HepG2 (cell line): ENCODE data around the gene HSPB2. TPM values are rescaled to one million over a fixed set of nuclear protein-coding genes. Genes with fewer than 3 reads are reported as not detected.

Source experiments
- DMAP1 ChIP-seq: IDR thresholded peaks from 2 replicates; pipeline ENCODE4 v1.6.1; 2016
- ELF3 ChIP-seq: IDR thresholded peaks from 2 replicates; pipeline ENCODE4 v1.6.1; 2016; ENCODE audit warnings: missing genetic modification reagents, missing compliant biosample characterization
- ETV6 ChIP-seq: sonication (generic); formaldehyde crosslinking; conservative IDR thresholded peaks from 2 replicates; pipeline ENCODE4 v1.4.0; 2020; ENCODE audit warnings: missing genetic modification reagents
- KMT2B ChIP-seq: IDR thresholded peaks from 2 replicates; pipeline ENCODE4 v1.6.1; 2016; ENCODE audit warnings: missing genetic modification reagents, missing compliant biosample characterization
- MAFF ChIP-seq: IDR thresholded peaks from 2 replicates; pipeline ENCODE4 v1.6.1; 2011; ENCODE audit warnings: low read depth, low read length, improper control_type of control experiment
- MAFK ChIP-seq, 2 experiments: IDR thresholded peaks in 1 of 2; conservative IDR thresholded peaks in 1 of 2; 2 replicates each; pipeline ENCODE4 v1.6.1; 2011; ENCODE audit warnings: improper control_type of control experiment in 2 of 2, low read length in 2 of 2
- NFE2L2 ChIP-seq: fragments of 150-350 bp; IDR thresholded peaks from 2 replicates; pipeline ENCODE4 v1.6.1; 2014; ENCODE audit warnings: low read length
- NONO ChIP-seq, 2 experiments: fragments of 450-650 bp in 1 of 2; sonication (generic) in 1 of 2; formaldehyde crosslinking in 1 of 2; IDR thresholded peaks in 1 of 2; conservative IDR thresholded peaks in 1 of 2; 2 replicates each; pipeline versions ENCODE4 v1.6.1 to v1.8.0; 2017 to 2022; ENCODE audit warnings: mild to moderate bottlenecking in 1 of 2, missing genetic modification reagents in 1 of 2, moderate library complexity in 1 of 2
- PHF5A ChIP-seq: IDR thresholded peaks from one replicate; pipeline ENCODE4 v1.6.1; 2018; ENCODE audit warnings: low read depth, missing genetic modification reagents; ENCODE audit not compliant: unreplicated experiment
- RBM39 ChIP-seq: fragments of 200-400 bp; formaldehyde crosslinking; IDR thresholded peaks from one replicate; pipeline ENCODE4 v1.6.1; 2018; ENCODE audit warnings: antibody characterized with exemption, mild to moderate bottlenecking, low read depth, low read length; ENCODE audit not compliant: poor library complexity, severe bottlenecking
- YEATS2 ChIP-seq: sonication (generic); formaldehyde crosslinking; IDR thresholded peaks from 2 replicates; pipeline ENCODE4 v1.4.0; 2020; ENCODE audit warnings: missing genetic modification reagents, borderline replicate concordance
- ZBTB14 ChIP-seq: sonication (generic); formaldehyde crosslinking; IDR thresholded peaks from 2 replicates; pipeline ENCODE4 v1.4.0; 2020; ENCODE audit warnings: missing genetic modification reagents
- ZNF724P ChIP-seq: sonication (generic); formaldehyde crosslinking; IDR thresholded peaks from 2 replicates; pipeline ENCODE4 v1.8.0; 2022; ENCODE audit warnings: missing genetic modification reagents, borderline replicate concordance
- polyA plus RNA-seq, 8 experiments: library from polyadenylated mRNA; depleted of rRNA in 3 of 8; stranded (reverse) in 7 of 8; unstranded in 1 of 8; fragments of >200 nt; fragmentation: Illumina TruSeq in 4 of 8; extraction: Trizol in 4 of 8; gene quantifications; 2 replicates each; pipeline versions ENCODE4 v1.2.1 to v1.2.3, GENCODE V29; 2011 to 2016; ENCODE audit warnings: low read depth in 4 of 8, missing spikeins in 1 of 8, mixed read lengths in 1 of 8; ENCODE audit not compliant: insufficient read depth in 1 of 8
- total RNA-seq, 5 experiments: library from RNA; depleted of rRNA; stranded (reverse); fragments of >200 nt; fragmentation: Illumina TruSeq; extraction: Trizol; gene quantifications; 2 replicates each; pipeline ENCODE4 v1.2.3, GENCODE V29; 2016; ENCODE audit warnings: low read depth in 1 of 5
- TF ChIP-seq, protein P1 (sequence below): sonication (generic); formaldehyde crosslinking; IDR thresholded peaks from 2 replicates; pipeline ENCODE4 v1.4.0; 2020; ENCODE audit warnings: missing genetic modification reagents, borderline replicate concordance
- TF ChIP-seq, protein P2 (sequence below): sonication (generic); formaldehyde crosslinking; IDR thresholded peaks from 2 replicates; pipeline ENCODE4 v1.4.0; 2020; ENCODE audit warnings: missing genetic modification reagents
- TF ChIP-seq, protein P3 (sequence below): sonication (generic); formaldehyde crosslinking; IDR thresholded peaks from 2 replicates; pipeline ENCODE4 v1.9.0; 2021; ENCODE audit warnings: missing genetic modification reagents, mild to moderate bottlenecking, borderline replicate concordance
- TF ChIP-seq, protein P4 (sequence below): sonication (generic); formaldehyde crosslinking; IDR thresholded peaks from 2 replicates; pipeline ENCODE4 v1.4.0; 2020; ENCODE audit warnings: missing genetic modification reagents

The HSPB2 gene
- total and polyA plus RNA-seq, 2 of the 13 experiments (the other 11 are each of a cell fraction or from before 2014, with no cell fraction given): 0.04 TPM; not detected in 1

GRCh38 chr11:111870886-111871692 is 41.4 kb upstream of the HSPB2 start, which contains the start of gene ALG9 (continued):
- TF ChIP-seq ELF3 (CRISPR knock-in tag) (no peak), NFE2L2 (no peak), ZNF724P (0 out of 2 replicates have a peak, but pooled peaks have one; percentile 29), ZBTB14 (CRISPR knock-in tag) (no peak), MAFK (conservative IDR thresholded peaks at IDR 0.05 in 1 of 2, IDR thresholded peaks at IDR 0.05 in 1 of 2; ENCODE audit: low read length in 2 of 2) (no peak), PHF5A (CRISPR knock-in tag) (peak; percentile 12), KMT2B (peak; percentile 95), MAFF (no peak), DMAP1 (CRISPR knock-in tag) (peak; percentile 75), NONO (IDR thresholded peaks at IDR 0.05) (no peak), NONO (CRISPR knock-in tag; conservative IDR thresholded peaks at IDR 0.05) (peak; percentile 72; the same call in 1 of the 2 replicates), RBM39 (peak; percentile 72), ETV6 (peak; percentile 25; the same call in 1 of the 2 replicates), YEATS2 (CRISPR knock-in tag) (peak; percentile 79)
- TF ChIP-seq, protein P1, sequence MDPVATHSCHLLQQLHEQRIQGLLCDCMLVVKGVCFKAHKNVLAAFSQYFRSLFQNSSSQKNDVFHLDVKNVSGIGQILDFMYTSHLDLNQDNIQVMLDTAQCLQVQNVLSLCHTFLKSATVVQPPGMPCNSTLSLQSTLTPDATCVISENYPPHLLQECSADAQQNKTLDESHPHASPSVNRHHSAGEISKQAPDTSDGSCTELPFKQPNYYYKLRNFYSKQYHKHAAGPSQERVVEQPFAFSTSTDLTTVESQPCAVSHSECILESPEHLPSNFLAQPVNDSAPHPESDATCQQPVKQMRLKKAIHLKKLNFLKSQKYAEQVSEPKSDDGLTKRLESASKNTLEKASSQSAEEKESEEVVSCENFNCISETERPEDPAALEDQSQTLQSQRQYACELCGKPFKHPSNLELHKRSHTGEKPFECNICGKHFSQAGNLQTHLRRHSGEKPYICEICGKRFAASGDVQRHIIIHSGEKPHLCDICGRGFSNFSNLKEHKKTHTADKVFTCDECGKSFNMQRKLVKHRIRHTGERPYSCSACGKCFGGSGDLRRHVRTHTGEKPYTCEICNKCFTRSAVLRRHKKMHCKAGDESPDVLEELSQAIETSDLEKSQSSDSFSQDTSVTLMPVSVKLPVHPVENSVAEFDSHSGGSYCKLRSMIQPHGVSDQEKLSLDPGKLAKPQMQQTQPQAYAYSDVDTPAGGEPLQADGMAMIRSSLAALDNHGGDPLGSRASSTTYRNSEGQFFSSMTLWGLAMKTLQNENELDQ (CRISPR knock-in tag): no peak
- TF ChIP-seq, protein P2, sequence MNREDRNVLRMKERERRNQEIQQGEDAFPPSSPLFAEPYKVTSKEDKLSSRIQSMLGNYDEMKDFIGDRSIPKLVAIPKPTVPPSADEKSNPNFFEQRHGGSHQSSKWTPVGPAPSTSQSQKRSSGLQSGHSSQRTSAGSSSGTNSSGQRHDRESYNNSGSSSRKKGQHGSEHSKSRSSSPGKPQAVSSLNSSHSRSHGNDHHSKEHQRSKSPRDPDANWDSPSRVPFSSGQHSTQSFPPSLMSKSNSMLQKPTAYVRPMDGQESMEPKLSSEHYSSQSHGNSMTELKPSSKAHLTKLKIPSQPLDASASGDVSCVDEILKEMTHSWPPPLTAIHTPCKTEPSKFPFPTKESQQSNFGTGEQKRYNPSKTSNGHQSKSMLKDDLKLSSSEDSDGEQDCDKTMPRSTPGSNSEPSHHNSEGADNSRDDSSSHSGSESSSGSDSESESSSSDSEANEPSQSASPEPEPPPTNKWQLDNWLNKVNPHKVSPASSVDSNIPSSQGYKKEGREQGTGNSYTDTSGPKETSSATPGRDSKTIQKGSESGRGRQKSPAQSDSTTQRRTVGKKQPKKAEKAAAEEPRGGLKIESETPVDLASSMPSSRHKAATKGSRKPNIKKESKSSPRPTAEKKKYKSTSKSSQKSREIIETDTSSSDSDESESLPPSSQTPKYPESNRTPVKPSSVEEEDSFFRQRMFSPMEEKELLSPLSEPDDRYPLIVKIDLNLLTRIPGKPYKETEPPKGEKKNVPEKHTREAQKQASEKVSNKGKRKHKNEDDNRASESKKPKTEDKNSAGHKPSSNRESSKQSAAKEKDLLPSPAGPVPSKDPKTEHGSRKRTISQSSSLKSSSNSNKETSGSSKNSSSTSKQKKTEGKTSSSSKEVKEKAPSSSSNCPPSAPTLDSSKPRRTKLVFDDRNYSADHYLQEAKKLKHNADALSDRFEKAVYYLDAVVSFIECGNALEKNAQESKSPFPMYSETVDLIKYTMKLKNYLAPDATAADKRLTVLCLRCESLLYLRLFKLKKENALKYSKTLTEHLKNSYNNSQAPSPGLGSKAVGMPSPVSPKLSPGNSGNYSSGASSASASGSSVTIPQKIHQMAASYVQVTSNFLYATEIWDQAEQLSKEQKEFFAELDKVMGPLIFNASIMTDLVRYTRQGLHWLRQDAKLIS: no peak
- TF ChIP-seq, protein P3, sequence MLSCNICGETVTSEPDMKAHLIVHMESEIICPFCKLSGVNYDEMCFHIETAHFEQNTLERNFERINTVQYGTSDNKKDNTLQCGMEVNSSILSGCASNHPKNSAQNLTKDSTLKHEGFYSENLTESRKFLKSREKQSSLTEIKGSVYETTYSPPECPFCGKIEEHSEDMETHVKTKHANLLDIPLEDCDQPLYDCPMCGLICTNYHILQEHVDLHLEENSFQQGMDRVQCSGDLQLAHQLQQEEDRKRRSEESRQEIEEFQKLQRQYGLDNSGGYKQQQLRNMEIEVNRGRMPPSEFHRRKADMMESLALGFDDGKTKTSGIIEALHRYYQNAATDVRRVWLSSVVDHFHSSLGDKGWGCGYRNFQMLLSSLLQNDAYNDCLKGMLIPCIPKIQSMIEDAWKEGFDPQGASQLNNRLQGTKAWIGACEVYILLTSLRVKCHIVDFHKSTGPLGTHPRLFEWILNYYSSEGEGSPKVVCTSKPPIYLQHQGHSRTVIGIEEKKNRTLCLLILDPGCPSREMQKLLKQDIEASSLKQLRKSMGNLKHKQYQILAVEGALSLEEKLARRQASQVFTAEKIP (CRISPR knock-in tag): no peak
- TF ChIP-seq, protein P4, sequence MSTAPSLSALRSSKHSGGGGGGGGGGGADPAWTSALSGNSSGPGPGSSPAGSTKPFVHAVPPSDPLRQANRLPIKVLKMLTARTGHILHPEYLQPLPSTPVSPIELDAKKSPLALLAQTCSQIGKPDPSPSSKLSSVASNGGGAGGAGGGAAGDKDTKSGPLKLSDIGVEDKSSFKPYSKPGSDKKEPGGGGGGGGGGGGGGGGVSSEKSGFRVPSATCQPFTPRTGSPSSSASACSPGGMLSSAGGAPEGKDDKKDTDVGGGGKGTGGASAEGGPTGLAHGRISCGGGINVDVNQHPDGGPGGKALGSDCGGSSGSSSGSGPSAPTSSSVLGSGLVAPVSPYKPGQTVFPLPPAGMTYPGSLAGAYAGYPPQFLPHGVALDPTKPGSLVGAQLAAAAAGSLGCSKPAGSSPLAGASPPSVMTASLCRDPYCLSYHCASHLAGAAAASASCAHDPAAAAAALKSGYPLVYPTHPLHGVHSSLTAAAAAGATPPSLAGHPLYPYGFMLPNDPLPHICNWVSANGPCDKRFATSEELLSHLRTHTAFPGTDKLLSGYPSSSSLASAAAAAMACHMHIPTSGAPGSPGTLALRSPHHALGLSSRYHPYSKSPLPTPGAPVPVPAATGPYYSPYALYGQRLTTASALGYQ (CRISPR knock-in tag): 0 out of 2 replicates have a peak, but pooled peaks have one; percentile 36
